Activated CD4-positive, CD25-positive, alpha-beta regulatory T cell treated with anti-CD3 and anti-CD28 coated beads, Interleukin-2, amount 50 U/mL, for 72 hours (primary cell): ENCODE results near the gene CNPY3.
"Not testable (repeated sequence)": the region's sequence is repeated elsewhere in the genome, so short reads cannot be mapped to it uniquely, and the experiment has no call there.

Source experiments
- DNase-seq: peaks from one replicate; pipeline ENCODE4 v3.0.0; 2021

The CNPY3 gene

GRCh38 chr6:42916288-42916687 is 13.0 kb upstream of the CNPY3 start:
- no peak for DNase-seq

GRCh38 chr6:42921801-42922200 is 7.5 kb upstream of the CNPY3 start:
- DNase-seq, result no peak

DNA sequence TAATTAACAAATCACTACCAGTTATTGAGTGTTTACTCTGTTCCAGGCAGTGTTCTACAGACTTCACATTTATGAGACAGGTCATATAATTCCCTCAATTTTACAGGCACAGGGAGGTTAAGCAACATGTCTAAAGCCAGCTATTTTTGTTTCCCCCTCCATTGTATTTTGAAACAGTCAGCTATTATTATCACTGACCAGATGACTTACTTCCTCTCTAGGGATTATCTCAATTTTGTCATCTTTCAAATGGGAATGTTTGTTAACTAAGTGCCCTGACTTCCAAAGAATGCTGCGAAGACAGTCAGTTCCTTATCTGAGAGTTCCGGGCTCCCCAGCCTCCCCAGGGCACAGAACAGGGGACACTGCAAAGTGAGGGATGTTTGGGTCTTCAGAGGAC is 5.6 kb upstream of the CNPY3 start:
- DNase-seq, result no peak

GRCh38 chr6:42925248-42925857 is 3.9 kb upstream of the CNPY3 start:
- DNase-seq, result no peak

DNA sequence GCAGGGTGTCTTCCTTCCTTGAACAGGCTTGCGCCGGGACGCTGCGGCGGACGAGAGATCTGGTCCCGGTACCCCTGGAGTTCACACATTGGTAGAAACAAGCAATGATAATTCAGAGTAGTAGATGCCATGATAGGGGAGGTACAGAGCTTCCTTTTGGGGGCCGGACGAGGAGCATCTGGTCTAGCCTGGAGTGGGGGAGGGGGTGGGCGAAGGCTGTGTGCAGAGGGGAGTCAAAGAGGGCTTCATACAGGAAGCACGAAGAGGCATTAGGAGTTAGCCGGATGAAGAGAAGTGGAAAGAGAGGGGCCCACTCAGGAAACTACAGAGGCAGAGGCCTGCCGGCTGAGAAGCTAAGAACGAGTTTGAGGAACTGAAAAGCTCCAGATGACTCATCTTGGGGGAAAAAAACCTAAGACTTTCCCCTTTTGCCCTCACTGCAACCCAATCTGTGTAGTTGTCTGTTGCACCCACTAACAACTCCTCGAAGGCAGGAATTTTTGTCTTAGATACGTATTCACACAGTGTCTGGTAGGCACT is 611 bp downstream of the CNPY3 start:
- DNase-seq, result no peak

DNA sequence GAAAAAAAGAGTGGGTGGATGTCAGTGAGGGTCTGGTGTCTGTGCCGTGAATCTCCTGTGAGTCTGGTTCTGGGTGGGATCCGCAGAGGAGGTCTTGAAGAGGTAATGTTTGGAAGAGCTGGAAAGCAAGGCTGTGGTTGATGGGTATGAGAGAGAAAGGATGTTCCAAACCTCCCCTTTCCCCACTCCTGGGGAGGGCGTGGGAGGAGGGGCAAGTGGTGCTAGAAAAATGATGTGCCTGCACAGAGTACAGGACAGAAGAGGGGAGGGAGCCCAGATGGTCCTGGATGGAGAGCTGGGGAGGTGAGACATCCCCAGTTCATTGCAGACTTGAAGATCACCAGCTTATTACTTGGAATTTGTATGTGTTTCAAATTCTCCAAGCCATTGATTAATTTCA is 3.1 kb downstream of the CNPY3 start:
- DNase-seq, result no peak

DNA sequence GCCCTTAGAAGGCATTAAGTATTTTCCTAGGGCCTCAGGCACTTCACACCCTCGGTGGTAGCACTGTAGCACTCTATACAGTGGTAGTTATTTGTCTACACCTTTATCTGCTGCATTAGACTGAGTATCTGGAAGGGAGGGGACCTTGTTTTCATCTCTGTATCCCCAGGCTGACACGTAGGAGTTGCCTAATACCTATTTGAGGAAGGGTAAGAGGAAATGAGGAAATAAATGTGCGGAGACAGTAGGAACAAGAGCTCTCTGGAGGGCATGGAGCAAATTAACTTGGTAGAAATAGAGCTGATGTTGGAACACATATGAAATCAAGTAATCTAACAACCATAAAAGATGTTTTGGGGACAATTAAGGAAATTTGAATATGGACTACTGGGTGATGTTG is 3.9 kb downstream of the CNPY3 start:
- no peak for DNase-seq

DNA sequence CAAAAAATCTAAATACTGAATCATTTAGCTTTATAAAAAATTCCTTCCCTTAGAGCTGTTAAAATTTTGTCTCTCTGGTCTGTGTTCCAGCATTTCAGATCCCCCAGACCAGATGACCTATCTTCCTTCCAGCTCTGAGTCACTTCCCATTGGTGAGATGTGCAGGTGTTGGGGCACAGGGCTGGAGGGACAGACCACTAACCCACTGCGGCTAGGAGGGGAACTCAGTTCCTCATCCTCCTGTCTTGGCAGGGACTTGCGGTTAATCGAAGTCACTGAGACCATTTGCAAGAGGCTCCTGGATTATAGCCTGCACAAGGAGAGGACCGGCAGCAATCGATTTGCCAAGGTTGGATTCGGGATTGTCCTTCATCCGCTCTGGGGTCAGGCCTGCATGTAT is 6.0 kb downstream of the CNPY3 start:
- DNase-seq, result no peak

- DNase-seq, result no peak
Observed at GRCh38 chr6:42936398-42936797, 7.1 kb downstream of the CNPY3 start.

DNA sequence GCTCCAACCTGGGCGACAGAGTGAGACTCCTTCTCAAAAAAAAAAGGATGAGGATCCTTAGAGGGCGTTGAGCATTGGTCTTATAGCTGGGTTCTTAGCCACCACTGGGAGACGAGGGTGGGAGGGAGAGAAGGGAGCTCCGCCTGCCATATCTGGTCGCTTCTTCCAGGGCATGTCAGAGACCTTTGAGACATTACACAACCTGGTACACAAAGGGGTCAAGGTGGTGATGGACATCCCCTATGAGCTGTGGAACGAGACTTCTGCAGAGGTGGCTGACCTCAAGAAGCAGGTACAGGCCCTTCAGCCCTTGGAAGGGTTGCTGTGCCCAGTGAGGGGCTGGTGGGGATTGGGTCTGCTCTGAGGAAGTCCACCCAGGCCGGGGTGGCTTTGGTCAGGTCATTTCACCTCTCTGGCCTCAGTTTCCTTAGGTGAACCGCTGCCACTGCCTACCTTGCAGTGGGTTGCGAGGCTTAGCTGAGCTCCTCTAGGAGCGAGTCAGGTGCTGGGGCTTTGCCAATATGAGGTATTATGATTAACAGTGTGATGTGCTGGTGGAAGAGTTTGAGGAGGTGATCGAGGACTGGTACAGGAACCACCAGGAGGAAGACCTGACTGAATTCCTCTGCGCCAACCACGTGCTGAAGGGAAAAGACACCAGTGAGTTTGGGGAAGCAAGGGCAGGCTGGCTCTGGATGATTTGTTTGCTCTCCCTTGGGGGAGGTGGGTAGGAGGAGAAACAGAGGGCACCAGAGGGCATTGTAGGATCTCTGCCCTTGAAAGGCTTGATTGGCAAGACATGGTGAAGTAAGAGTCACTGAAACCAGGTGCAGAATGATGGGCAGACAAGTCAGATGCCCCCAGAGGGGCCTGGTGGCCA is 8.5 kb downstream of the CNPY3 start:
- no peak for DNase-seq

- no peak for DNase-seq
Observed at GRCh38 chr6:42938428-42938796, 9.1 kb downstream of the CNPY3 start.

GRCh38 chr6:42938987-42939809 is 9.9 kb downstream of the CNPY3 start:
- no peak for DNase-seq

DNA sequence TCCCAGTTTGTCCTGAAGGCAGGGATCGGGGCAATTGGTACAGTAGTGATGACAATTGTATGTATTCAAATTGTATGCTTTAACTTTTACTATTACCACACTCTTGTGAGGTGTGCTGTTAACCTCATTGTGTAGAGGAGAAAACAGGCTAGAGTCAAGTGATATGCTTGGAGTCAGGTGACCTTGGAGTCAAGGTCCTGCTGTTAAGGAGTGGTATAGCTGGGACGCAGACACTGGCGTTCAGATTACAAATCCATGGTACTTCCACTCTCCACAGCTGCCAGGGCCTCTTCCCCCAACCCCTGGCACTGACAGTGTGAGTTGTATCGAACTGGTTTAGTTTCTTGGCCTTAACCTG is 10.5 kb downstream of the CNPY3 start:
- no peak for DNase-seq

GRCh38 chr6:42940493-42941045 is 11.3 kb downstream of the CNPY3 start:
- no peak for DNase-seq

DNA sequence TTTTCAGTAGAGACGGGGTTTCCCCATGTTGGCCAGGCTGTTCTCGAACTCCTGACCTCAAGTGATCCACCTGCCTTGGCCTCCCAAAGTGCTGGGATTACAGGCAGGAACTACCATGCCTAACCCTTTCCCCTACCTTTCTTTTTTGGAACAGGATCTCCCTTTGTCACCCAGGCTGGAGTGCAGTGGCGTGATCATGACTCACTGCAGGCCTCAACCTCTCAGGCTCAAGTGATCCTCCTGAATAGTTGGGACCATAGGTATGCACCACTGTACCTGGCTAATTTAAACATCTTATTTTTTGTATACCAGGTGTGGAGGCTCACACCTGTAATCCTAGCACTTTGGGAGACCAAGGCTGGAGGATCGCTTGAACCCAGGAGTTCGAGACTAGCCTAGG is 12.1 kb downstream of the CNPY3 start:
- DNase-seq, result not testable (repeated sequence)

GRCh38 chr6:42942444-42942843 is 13.2 kb downstream of the CNPY3 start:
- DNase-seq, result no peak

DNA sequence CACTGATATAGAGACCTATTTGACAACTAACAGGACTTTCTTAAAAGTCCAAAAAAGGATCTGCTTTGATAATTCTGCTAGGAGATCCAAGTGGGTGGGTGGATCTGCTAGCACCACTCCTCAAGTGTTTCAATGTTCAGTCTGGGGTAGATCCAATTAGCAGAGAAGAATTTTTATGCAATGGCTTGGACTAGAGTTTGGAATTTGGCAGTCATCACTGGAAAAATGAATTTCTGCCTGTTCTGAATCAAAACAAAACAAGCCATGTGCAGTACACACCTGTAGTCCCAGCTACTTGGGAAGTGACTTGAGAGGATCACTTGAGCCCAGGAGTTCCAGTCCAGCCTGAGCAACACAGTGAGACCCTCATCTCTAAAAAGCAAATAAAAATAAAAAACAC is 18.7 kb downstream of the CNPY3 start:
- DNase-seq, result no peak

DNA sequence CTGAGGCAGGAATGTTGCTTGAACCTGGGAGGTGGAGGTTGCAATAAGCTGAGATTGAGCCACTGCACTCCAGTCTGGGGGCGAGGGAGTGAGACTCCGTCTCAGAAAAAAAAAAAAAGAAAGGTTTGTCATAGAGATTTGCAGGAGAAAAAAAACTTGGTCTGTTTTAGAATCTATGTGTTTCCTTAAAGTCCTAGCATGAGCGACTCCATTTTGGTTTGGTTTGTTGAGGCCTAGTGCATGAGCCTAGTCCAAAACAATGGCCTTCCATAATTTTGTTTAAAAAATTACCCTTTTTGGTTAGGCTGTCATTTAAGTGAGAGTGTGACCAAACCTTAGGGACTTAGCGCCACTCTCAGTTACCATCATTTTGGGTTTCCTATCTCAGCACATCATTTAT is 23.1 kb downstream of the CNPY3 start:
- no peak for DNase-seq

GRCh38 chr6:42954405-42954804 is 25.1 kb downstream of the CNPY3 start:
- DNase-seq, result not testable (repeated sequence)

DNA sequence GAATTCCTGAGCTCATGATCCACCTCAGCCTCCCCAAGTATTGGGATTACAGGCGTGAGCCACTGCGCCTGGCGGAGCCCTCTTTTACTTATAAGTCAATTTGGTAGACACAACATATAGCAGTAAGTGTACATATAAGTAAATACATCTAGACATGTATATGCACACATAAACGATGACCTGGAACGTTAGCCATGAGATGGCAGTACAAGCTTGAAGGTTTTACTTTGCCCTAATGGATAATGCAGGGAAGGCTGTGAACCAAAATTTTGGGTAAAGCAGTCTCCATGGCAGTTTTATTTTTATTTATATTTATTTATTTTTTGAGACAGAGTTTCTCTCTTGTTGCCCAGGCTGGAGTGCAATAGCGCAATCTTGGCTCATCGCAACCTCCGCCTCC is 28.8 kb downstream of the CNPY3 start:
- no peak for DNase-seq

DNA sequence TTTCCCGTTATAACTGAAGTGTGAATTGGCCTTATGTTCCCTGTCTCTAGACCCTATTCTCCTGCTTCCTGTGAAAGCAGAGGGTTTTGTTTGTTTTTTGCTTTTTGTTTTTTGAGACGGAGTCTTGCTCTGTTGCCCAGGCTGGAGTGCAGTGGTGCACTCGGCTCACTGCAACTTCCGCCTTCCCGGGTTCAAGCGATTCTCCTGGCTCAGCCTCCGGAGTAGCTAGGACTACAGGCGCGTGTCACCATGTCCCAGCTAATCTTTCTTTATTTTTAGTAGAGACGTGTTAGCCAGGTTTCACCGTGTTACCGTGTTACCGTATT is 30.6 kb downstream of the CNPY3 start:
- DNase-seq, result no peak

- peak; percentile 47 for DNase-seq
Observed at GRCh38 chr6:42960243-42961019, 31.2 kb downstream of the CNPY3 start, which contains the start of gene GNMT. TSS of gene GNMT (plus strand) at chr6:42960754. CDS start at chr6:42960768, 14 bp downstream.
